Tibial nerve (tissue), 3 donors: ENCODE data around the gene USP24.
A peak's percentile ranks its signal among the peaks of the same experiment; 100 is the strongest.

Experiments
- CTCF ChIP-seq, 5 experiments: fragments of 200-600 bp in 3 of 5; fragments of 450-650 bp in 2 of 5; sonication (generic) in 3 of 5; IDR thresholded peaks; one replicate each; pipeline ENCODE4 v1.5.1; 2016 to 2019; ENCODE audit warnings: antibody characterized with exemption in 5 of 5, mild to moderate bottlenecking in 3 of 5, moderate library complexity in 2 of 5
- POLR2A ChIP-seq, 2 donors: fragments of 450-650 bp; IDR thresholded peaks; one replicate each; pipeline ENCODE4 v1.6.1; 2017; ENCODE audit warnings: antibody characterized with exemption in 2 of 2, mild to moderate bottlenecking in 2 of 2, moderate library complexity in 2 of 2

- peak; percentile 74 to 86 (median 76) for TF ChIP-seq CTCF (IDR thresholded peaks at IDR 0.05)
- no peak for TF ChIP-seq POLR2A (IDR thresholded peaks at IDR 0.05)
These were observed 74.6 kb downstream of the USP24 start for GRCh38 chr1:55140546-55140983.
